HG02588 (cell line): ENCODE results near the gene CTPS1.

Source experiments
- ATAC-seq: cut with Tn5 transposase; IDR thresholded peaks from one replicate; pipeline ENCODE4 v1.9.1; 2021; ENCODE audit warnings: mild to moderate bottlenecking, moderate library complexity; ENCODE audit not compliant: unreplicated experiment

CTPS1 gene

GRCh38 chr1:41021526-41022308 is 42.2 kb downstream of the CTPS1 start, which contains the start of gene SLFNL1:
Gene SLFNL1 (minus strand): TSS chr1:41021725. CDS start chr1:41020660, 1,065 bp downstream.
- no peak for ATAC-seq

- ATAC-seq, result no peak
These were observed 42.9 kb downstream of the CTPS1 start for GRCh38 chr1:41022424-41022823.

GRCh38 chr1:41023279-41023990 is 43.9 kb downstream of the CTPS1 start:
- ATAC-seq, result no peak

GRCh38 chr1:41024953-41025352 is 45.5 kb downstream of the CTPS1 start:
- no peak for ATAC-seq

- ATAC-seq, result no peak
These were observed 46.7 kb downstream of the CTPS1 start for GRCh38 chr1:41025979-41026819.

- ATAC-seq, result no peak
These were observed 48.6 kb downstream of the CTPS1 start for GRCh38 chr1:41028034-41028642.

GRCh38 chr1:41030872-41031616 is 51.5 kb downstream of the CTPS1 start:
- ATAC-seq, result no peak

GRCh38 chr1:41032147-41032546 is 52.7 kb downstream of the CTPS1 start:
- ATAC-seq, result no peak

GRCh38 chr1:41033272-41033671 is 53.8 kb downstream of the CTPS1 start:
- no peak for ATAC-seq

- no peak for ATAC-seq
These were observed 57.8 kb downstream of the CTPS1 start for GRCh38 chr1:41037116-41037903.

- no peak for ATAC-seq
These were observed 58.6 kb downstream of the CTPS1 start for GRCh38 chr1:41038110-41038509.

- ATAC-seq, result no peak
These were observed 62.2 kb downstream of the CTPS1 start for GRCh38 chr1:41041614-41042270.

GRCh38 chr1:41044187-41044586 is 64.7 kb downstream of the CTPS1 start:
- ATAC-seq, result no peak

GRCh38 chr1:41045740-41046139 is 66.2 kb downstream of the CTPS1 start:
- ATAC-seq, result no peak

- no peak for ATAC-seq
These were observed 66.9 kb downstream of the CTPS1 start for GRCh38 chr1:41046347-41046775.

GRCh38 chr1:41048540-41048939 is 69.0 kb downstream of the CTPS1 start:
- no peak for ATAC-seq

GRCh38 chr1:41051022-41051421 is 71.5 kb downstream of the CTPS1 start:
- ATAC-seq, result no peak

- no peak for ATAC-seq
These were observed 73.8 kb downstream of the CTPS1 start for GRCh38 chr1:41053316-41053715.

GRCh38 chr1:41056907-41057306 is 77.4 kb downstream of the CTPS1 start:
- no peak for ATAC-seq
